Gastrocnemius medialis (tissue), 4 donors: ENCODE measurements around the gene DAND5. TPM values are rescaled to one million over a fixed set of nuclear protein-coding genes. Genes with fewer than 3 reads are reported as not detected.

Experiments used
- ATAC-seq, 2 donors: fragments of 150-250 bp; one replicate each; pipeline ENCODE4 v1.9.1; 2016
- DNase-seq, 2 donors: peaks; one replicate each; pipeline ENCODE4 v3.0.0-alpha.2; 2019
- H3K27ac ChIP-seq, 4 donors: fragments of 200-600 bp; sonication (generic); 1 replicate in 1 of 4; 2 replicates in 3 of 4; pipeline ENCODE4 v1.5.1; 2016 to 2018; ENCODE audit warnings: mild to moderate bottlenecking in 2 of 4, moderate library complexity in 1 of 4
- H3K27me3 ChIP-seq, 3 donors: fragments of 200-600 bp; sonication (generic) in 2 of 3; 1 replicate in 1 of 3; 2 replicates in 2 of 3; pipeline versions ENCODE4 v1.5.1 to v1.6.0; 2016 to 2019; ENCODE audit warnings: mild to moderate bottlenecking in 1 of 3, moderate library complexity in 1 of 3
- H3K36me3 ChIP-seq, 2 donors: fragments of 200-600 bp; sonication (generic) in 1 of 2; one replicate each; pipeline ENCODE4 v1.5.1; 2017 to 2018
- H3K4me1 ChIP-seq, 2 donors: fragments of 200-600 bp; sonication (generic) in 1 of 2; one replicate each; pipeline ENCODE4 v1.5.1; 2016 to 2017; ENCODE audit warnings: mild to moderate bottlenecking in 2 of 2
- H3K4me3 ChIP-seq, 4 donors: fragments of 200-600 bp; sonication (generic) in 3 of 4; 1 replicate in 1 of 4; 2 replicates in 3 of 4; pipeline ENCODE4 v1.5.1; 2016 to 2019; ENCODE audit warnings: mild to moderate bottlenecking in 2 of 4
- H3K9me3 ChIP-seq, 3 donors: fragments of 200-600 bp; sonication (generic) in 2 of 3; 1 replicate in 1 of 3; 2 replicates in 2 of 3; pipeline ENCODE4 v1.5.1; 2016 to 2019
- CTCF ChIP-seq, 5 experiments: fragments of 450-650 bp in 3 of 5; fragments of 200-600 bp in 2 of 5; sonication (generic) in 2 of 5; IDR thresholded peaks in 4 of 5; conservative IDR thresholded peaks in 1 of 5; 1 replicate in 4 of 5; 2 replicates in 1 of 5; pipeline ENCODE4 v1.5.1; 2016 to 2019; ENCODE audit warnings: antibody characterized with exemption in 5 of 5, mild to moderate bottlenecking in 3 of 5, moderate library complexity in 3 of 5
- POLR2A ChIP-seq, 2 donors: fragments of 450-650 bp; IDR thresholded peaks; one replicate each; pipeline ENCODE4 v1.6.1; 2017; ENCODE audit warnings: antibody characterized with exemption in 2 of 2, mild to moderate bottlenecking in 2 of 2, moderate library complexity in 2 of 2
- in situ Hi-C, 4 donors: fragments of 200-750 bp; cut with MboI; loops; one replicate each; pipeline versions ENCODE4 v1.15.0 to v1.8.0; 2017; ENCODE audit warnings: low sequenced_read_pairs in 4 of 4
- intact Hi-C: fragments of 100-400 bp; cut with DNase I; formaldehyde crosslinking; loops from one replicate; pipeline ENCODE4 v1.15.1; 2023; ENCODE audit warnings: low total_unique reads
- total RNA-seq, 4 donors: library from RNA; depleted of rRNA; stranded (reverse); fragments of >200 nt; gene quantifications; one replicate each; pipeline versions ENCODE4 v1.1.0 to v1.2.3, GENCODE V29; 2016

Gene DAND5
- total RNA-seq, 4 donors from 2014 or later: not detected

- intact Hi-C loops: no loop called here
- TF ChIP-seq CTCF (IDR thresholded peaks at IDR 0.05 in 4 of 5, conservative IDR thresholded peaks at IDR 0.05 in 1 of 5) (no peak), POLR2A (IDR thresholded peaks at IDR 0.05) (no peak)
Observed at GRCh38 chr19:13015361-13016223, 46.2 kb downstream of the DAND5 start.

GRCh38 chr19:13016245-13016627, 46.9 kb downstream of the DAND5 start:
- H3K27ac ChIP-seq: peak overlapping the region; percentile 97 to 100 (median 99)
- intact Hi-C loops (no loop called here), in situ Hi-C loops (no loop called here)
- DNase-seq (no peak), ATAC-seq (no peak)
- H3K4me3 ChIP-seq: peak overlapping the region in 2 of 4 donors; percentile 16 to 37
- no peaks in the 10 kb centered on the region for H3K36me3 ChIP-seq
- no peaks in the 10 kb centered on the region for H3K9me3 ChIP-seq
- H3K27me3 ChIP-seq: no peaks in the 10 kb centered on the region
- H3K4me1 ChIP-seq: peaks cover 72 to 76% of the 10 kb centered on the region in 2 donors
- TF ChIP-seq CTCF (IDR thresholded peaks at IDR 0.05 in 4 of 5, conservative IDR thresholded peaks at IDR 0.05 in 1 of 5) (no peak), POLR2A (IDR thresholded peaks at IDR 0.05) (no peak)

More at GRCh38 chr19:13015361-13016223, 46.2 kb downstream of the DAND5 start:
- Histone ChIP-seq H3K27ac (peak overlapping the region; percentile 97 to 100 (median 99)), H3K27me3 (no peaks in the 10 kb centered on the region), H3K4me1 (peaks cover 70 to 76% of the 10 kb centered on the region in 2 donors), H3K36me3 (no peaks in the 10 kb centered on the region), H3K4me3 (peak overlapping the region; percentile 12 to 74 (median 54)), H3K9me3 (no peaks in the 10 kb centered on the region)
- ATAC-seq (no peak), DNase-seq (no peak)
- in situ Hi-C loops: no loop called here

- Histone ChIP-seq H3K4me3 (peak overlapping the region; percentile 16 to 42 (median 38)), H3K9me3 (no peaks in the 10 kb centered on the region), H3K27ac (peak overlapping the region; percentile 97 to 100 (median 99)), H3K36me3 (no peaks in the 10 kb centered on the region), H3K27me3 (no peaks in the 10 kb centered on the region), H3K4me1 (peaks cover 72 to 76% of the 10 kb centered on the region in 2 donors)
- TF ChIP-seq POLR2A (IDR thresholded peaks at IDR 0.05): no peak
- no peak for TF ChIP-seq CTCF (IDR thresholded peaks at IDR 0.05 in 4 of 5, conservative IDR thresholded peaks at IDR 0.05 in 1 of 5)
- no peak for DNase-seq
- intact Hi-C loops (no loop called here), in situ Hi-C loops (no loop called here)
- no peak for ATAC-seq
Observed at GRCh38 chr19:13016628-13017305, 47.4 kb downstream of the DAND5 start.

- DNase-seq (peak in 1 of 2 donors; percentile 65), ATAC-seq (peak in 1 of 2 donors; percentile 15)
- Histone ChIP-seq H3K36me3 (no peaks in the 10 kb centered on the region), H3K9me3 (no peaks in the 10 kb centered on the region), H3K4me3 (peak overlapping the region; percentile 16 to 44 (median 38)), H3K27ac (peak overlapping the region; percentile 97 to 100 (median 99)), H3K27me3 (no peaks in the 10 kb centered on the region), H3K4me1 (peaks cover 70 to 76% of the 10 kb centered on the region in 2 donors)
- intact Hi-C loops (no loop called here), in situ Hi-C loops (no loop called here)
- no peak for TF ChIP-seq CTCF (IDR thresholded peaks at IDR 0.05 in 4 of 5, conservative IDR thresholded peaks at IDR 0.05 in 1 of 5)
- peak in 1 of 2 donors; percentile 43 for TF ChIP-seq POLR2A (IDR thresholded peaks at IDR 0.05)
Observed at GRCh38 chr19:13017306-13018034, 48.1 kb downstream of the DAND5 start.
